ENCODE measurements around the gene SCIN. TPM values are rescaled to one million over a fixed set of nuclear protein-coding genes. Genes with fewer than 3 reads are reported as not detected.
"Not testable (repeated sequence)": the region's sequence is repeated elsewhere in the genome, so short reads cannot be mapped to it uniquely, and the experiment has no call there.

Gene SCIN
- total RNA-seq, 1 donor = 4.3 TPM

DNA sequence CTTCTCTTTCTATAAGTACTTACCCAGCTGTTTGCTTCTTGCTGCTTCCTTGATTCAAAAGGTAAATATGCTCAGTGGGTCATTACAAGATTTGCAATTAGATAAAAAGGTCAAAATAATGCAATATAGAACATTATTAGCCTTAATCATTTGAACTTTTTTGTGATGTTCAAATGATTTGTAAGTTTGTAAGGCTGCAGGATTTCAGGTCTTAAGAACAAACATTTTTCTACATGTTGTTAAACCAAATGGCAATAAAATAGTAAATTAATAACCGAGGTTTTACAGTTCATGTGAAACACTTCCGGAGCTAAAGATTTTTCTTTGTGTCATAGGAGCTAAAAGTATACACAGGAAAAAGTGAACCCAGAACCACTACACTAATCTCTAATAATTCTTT is 16.2 kb upstream of the SCIN start:
- TF ChIP-seq, protein P1, sequence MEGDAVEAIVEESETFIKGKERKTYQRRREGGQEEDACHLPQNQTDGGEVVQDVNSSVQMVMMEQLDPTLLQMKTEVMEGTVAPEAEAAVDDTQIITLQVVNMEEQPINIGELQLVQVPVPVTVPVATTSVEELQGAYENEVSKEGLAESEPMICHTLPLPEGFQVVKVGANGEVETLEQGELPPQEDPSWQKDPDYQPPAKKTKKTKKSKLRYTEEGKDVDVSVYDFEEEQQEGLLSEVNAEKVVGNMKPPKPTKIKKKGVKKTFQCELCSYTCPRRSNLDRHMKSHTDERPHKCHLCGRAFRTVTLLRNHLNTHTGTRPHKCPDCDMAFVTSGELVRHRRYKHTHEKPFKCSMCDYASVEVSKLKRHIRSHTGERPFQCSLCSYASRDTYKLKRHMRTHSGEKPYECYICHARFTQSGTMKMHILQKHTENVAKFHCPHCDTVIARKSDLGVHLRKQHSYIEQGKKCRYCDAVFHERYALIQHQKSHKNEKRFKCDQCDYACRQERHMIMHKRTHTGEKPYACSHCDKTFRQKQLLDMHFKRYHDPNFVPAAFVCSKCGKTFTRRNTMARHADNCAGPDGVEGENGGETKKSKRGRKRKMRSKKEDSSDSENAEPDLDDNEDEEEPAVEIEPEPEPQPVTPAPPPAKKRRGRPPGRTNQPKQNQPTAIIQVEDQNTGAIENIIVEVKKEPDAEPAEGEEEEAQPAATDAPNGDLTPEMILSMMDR (IDR thresholded peaks at IDR 0.05; ENCODE audit: insufficient read depth, low read depth, low read length) = no peak
- no peak for DNase-seq (ENCODE audit: low read depth)
- no peak overlapping the region for H3K4me3 ChIP-seq (ENCODE audit: low read depth, low read length)

- H3K4me3 ChIP-seq (ENCODE audit: low read depth, low read length) = no peak overlapping the region
- DNase-seq (ENCODE audit: low read depth) = no peak
- TF ChIP-seq, protein P1 (IDR thresholded peaks at IDR 0.05; ENCODE audit: insufficient read depth, low read depth, low read length) = no peak
Observed at GRCh38 chr7:12554872-12555271, 15.6 kb upstream of the SCIN start.

- DNase-seq (ENCODE audit: low read depth) = not testable (repeated sequence)
- H3K4me3 ChIP-seq (ENCODE audit: low read depth, low read length) = peak overlapping the region; percentile 49
Observed at GRCh38 chr7:12555695-12556094, 14.8 kb upstream of the SCIN start.

DNA sequence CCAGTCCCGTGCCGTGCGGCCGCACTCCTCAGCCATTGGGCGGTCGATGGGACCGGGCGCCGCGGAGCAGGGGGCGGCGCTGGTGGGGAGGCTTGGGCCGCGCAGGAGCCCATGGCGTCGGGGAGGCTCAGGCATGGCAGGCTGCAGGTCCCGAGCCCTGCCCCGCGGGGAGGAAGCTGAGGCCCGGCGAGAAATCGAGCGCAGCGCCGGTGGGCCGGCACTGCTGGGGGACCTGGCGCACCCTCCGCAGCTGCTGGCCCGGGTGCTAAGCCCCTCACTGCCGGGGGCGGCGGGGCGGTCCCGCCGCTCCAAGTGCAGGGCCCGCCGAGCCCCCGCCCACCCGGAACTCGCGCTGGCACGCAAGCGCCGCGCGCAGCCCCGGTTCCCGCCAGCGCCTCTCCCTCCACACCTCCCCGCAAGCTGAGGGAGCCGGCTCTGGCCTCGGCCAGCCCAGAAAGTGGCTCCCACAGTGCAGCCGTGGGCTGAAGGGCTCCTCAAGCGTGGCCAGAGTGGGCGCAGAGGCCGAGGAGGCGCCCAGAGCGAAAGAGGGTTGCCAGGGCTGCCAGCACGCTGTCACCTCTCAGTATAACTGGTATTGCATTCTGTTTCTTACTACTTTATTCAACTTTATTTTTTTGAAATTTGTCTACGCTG is 14.3 kb upstream of the SCIN start:
- not testable (repeated sequence) for DNase-seq (ENCODE audit: low read depth)
- H3K4me3 ChIP-seq (ENCODE audit: low read depth, low read length) = peak overlapping the region; percentile 49

DNA sequence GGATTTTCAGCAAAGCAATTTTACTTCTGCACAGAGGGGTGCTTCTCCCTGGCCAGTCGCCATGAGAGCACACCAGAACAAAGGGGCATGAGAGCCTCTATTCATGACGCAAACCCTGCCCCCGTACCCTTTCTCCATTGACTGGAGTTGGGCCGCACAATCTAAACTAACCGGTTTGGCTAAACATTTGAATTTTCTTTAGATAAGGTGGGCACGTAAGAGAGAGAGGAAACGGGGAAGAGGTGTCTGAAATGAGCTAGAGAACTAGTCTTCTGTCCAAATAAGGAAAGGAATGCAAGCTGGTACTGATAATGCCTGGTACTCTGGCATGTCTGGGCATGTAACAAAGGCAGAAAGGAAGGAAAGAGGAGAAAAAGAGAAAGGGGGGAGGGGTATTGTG is 13.2 kb upstream of the SCIN start:
- no peak overlapping the region for H3K4me3 ChIP-seq (ENCODE audit: low read depth, low read length)
- TF ChIP-seq, protein P1 (IDR thresholded peaks at IDR 0.05; ENCODE audit: insufficient read depth, low read depth, low read length) = no peak
- DNase-seq (ENCODE audit: low read depth) = no peak

- TF ChIP-seq, protein P1 (IDR thresholded peaks at IDR 0.05; ENCODE audit: insufficient read depth, low read depth, low read length) = no peak
- DNase-seq (ENCODE audit: low read depth) = no peak
- H3K4me3 ChIP-seq (ENCODE audit: low read depth, low read length) = no peak overlapping the region
Observed at GRCh38 chr7:12564996-12565764, 5.3 kb upstream of the SCIN start.

GRCh38 chr7:12565873-12566272 is 4.6 kb upstream of the SCIN start:
- no peak overlapping the region for H3K4me3 ChIP-seq (ENCODE audit: low read depth, low read length)
- TF ChIP-seq, protein P1 (IDR thresholded peaks at IDR 0.05; ENCODE audit: insufficient read depth, low read depth, low read length) = no peak
- no peak for DNase-seq (ENCODE audit: low read depth)

DNA sequence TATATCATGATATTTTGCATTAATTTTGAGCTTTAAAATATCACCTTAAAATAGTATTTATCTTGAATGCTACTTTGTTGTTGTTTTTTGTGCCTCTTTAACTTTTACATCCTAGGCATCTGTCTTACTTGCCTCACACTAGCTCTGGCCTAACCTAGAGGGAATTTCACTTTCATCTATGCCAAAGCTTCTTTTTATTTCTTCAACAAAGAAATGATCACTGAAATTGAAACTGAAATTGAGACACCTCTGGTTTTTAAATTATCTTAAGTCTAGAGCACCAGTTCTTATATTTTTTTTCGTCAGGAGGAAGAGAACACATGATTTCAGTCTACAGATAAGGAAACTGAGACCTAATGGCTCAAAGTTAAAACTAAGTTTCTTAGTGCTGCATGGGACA is 3.5 kb upstream of the SCIN start:
- no peak for DNase-seq (ENCODE audit: low read depth)
- TF ChIP-seq, protein P1 (IDR thresholded peaks at IDR 0.05; ENCODE audit: insufficient read depth, low read depth, low read length) = no peak

More for the DNA sequence above, 3.5 kb upstream of the SCIN start:
- no peak overlapping the region for H3K4me3 ChIP-seq (ENCODE audit: low read depth, low read length)
